Caki2 (cell line): ENCODE data around the gene FOLR2. TPM values are rescaled to one million over a fixed set of nuclear protein-coding genes. Genes with fewer than 3 reads are reported as not detected.
"Not testable (repeated sequence)": the region's sequence is repeated elsewhere in the genome, so short reads cannot be mapped to it uniquely, and the experiment has no call there.

Experiments
- DNase-seq: peaks from one replicate; pipeline ENCODE4 v3.0.0-alpha.2; 2015; ENCODE audit warnings: low read depth
- in situ Hi-C: cut with HindIII; loops from 2 replicates; pipeline ENCODE4 v1.10.0; 2016; ENCODE audit warnings: low sequenced_read_pairs, low pct_unique_long_range_greater_than_20kb, mixed read lengths
- total RNA-seq: library from RNA; depleted of rRNA; stranded (reverse); fragments of >200 nt; shearing (Covaris generic); gene quantifications from 2 replicates; pipeline ENCODE4 v1.2.3, GENCODE V29; 2014; ENCODE audit warnings: low replicate concordance

FOLR2 gene
- total RNA-seq, 1 experiment from 2014 or later, result not detected

DNA sequence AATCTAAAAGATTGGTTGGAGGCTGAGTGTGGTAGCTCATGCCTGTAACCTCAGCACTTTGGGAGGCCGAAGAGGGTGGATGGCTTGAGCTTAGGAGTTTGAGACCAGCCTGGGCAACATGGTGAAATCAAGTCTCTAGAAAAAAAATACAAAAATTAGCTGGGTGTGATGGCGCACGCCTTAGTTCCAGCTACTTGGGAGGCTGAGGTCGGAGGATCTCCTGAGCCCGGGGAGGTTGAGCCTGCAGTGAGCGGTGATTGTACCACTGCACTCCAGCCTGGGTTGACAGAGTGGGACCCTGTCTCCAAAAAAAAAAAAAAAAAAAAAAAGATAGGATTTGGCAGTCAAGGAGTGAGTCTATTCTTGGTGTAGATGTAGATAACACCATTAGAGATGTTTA is 14.0 kb upstream of the FOLR2 start:
- DNase-seq, result no peak
- in situ Hi-C loops, result no loop called here

DNA sequence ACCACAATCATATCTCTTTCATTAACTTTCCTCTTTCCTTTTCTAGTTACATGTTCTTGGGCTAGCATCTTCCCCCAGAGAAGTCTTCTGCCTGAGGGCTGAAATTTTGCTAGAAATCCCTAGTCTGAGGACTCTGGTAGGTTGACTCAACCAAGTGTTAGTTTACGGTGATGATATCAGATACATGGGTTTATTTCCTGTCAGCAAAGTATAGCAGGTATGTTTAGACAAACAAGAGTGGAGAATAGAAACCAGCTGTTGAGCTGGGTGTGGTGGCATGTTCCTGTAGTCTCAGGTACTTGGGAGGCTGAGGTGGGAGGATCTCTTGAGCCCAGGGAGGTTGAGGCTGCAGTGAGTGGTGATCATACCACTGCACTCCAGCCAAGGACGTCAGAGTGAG is 13.4 kb upstream of the FOLR2 start:
- in situ Hi-C loops, result no loop called here
- no peak for DNase-seq

GRCh38 chr11:72204886-72205285 is 11.7 kb upstream of the FOLR2 start:
- in situ Hi-C loops, result no loop called here
- no peak for DNase-seq

GRCh38 chr11:72206794-72207193 is 9.8 kb upstream of the FOLR2 start:
- in situ Hi-C loops, DNase-seq: not testable (repeated sequence)

GRCh38 chr11:72208281-72208680 is 8.3 kb upstream of the FOLR2 start:
- DNase-seq, result no peak
- in situ Hi-C loops, result no loop called here

DNA sequence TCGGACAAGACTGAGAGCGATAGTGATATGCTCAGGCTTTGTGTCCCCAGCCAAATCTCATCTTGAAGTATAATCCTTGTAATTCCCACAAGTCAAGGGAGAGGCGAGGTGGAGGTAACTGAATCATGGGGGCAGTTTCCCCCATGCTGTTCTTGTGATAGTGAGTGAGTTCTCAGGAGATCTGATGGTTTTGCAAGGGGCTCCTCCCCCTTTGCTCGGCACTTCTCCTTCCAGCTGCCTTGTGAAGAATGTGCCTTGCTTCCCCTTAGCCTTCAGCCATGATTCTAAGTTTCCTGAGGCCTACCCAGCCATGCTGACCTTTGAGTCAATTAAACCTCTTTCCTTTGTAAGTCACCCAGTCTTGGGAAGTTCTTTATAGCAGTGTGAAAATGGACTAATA is 7.5 kb upstream of the FOLR2 start:
- DNase-seq, result no peak
- in situ Hi-C loops, result no loop called here

GRCh38 chr11:72217841-72218240 is 1.2 kb downstream of the FOLR2 start:
- in situ Hi-C loops, result no loop called here
- DNase-seq, result no peak

GRCh38 chr11:72218251-72218745 is 1.7 kb downstream of the FOLR2 start:
- in situ Hi-C loops, result no loop called here
- DNase-seq, result no peak

DNA sequence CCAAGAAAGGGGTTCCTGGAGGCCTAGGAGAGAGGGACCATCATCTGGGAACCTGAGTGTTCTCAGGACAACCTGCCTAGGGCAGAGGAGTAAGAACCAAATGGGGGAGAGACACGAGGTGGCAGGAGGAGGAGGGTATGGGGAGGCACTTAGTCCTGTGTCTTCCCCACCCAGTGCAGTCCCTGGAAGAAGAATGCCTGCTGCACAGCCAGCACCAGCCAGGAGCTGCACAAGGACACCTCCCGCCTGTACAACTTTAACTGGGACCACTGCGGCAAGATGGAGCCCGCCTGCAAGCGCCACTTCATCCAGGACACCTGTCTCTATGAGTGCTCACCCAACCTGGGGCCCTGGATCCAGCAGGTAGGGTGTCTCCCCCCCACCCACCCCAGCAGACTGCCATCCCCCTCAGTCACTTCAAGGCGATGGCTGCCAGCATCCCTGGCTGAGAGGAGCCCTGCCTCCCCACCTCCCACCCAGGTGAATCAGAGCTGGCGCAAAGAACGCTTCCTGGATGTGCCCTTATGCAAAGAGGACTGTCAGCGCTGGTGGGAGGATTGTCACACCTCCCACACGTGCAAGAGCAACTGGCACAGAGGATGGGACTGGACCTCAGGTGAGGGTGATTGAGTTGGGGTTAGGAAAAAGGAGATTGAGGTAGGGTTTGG is 4.2 kb downstream of the FOLR2 start:
- in situ Hi-C loops, result no loop called here
- no peak for DNase-seq

GRCh38 chr11:72221386-72222075 is 4.9 kb downstream of the FOLR2 start:
- no peak for DNase-seq
- in situ Hi-C loops, result no loop called here

DNA sequence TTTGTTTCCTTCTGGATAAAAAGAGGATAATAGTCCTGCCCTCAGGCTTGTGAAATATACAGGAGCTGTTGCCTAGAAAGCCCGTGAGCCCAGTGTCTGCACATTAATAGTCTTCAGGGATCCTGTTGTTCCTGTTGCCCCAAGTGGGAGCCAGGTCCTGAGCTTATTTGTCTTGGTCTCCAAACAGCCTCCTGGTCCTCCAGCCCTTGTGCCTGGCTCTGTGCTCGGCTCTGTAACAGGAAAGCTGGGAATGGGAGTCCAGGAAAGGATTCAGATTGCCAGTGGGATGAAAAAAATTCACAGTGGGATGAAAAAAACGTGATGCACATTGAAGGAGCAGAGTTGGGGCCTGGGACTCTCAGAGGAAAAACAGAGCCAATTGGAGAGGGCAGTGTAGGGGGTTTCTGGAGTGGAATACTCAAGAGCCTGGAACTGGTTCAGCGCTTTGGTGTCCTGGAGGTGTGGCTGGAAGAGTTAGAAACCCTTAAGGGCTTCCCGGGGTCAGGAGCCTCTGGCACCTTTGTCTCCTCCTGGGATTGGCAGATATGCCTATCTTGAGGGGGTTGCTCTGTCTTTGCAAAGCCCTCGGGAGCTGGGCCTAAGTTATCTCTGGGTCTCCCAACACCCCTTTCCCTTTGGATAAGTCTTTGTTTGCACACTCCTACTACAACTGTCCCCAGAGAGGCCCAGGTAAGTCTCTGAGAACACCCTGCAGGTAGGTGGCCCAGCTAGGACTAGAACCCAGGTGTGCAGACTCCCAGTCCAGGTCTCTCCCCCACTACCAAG is 5.7 kb downstream of the FOLR2 start:
- no peak for DNase-seq
- in situ Hi-C loops, result no loop called here

DNA sequence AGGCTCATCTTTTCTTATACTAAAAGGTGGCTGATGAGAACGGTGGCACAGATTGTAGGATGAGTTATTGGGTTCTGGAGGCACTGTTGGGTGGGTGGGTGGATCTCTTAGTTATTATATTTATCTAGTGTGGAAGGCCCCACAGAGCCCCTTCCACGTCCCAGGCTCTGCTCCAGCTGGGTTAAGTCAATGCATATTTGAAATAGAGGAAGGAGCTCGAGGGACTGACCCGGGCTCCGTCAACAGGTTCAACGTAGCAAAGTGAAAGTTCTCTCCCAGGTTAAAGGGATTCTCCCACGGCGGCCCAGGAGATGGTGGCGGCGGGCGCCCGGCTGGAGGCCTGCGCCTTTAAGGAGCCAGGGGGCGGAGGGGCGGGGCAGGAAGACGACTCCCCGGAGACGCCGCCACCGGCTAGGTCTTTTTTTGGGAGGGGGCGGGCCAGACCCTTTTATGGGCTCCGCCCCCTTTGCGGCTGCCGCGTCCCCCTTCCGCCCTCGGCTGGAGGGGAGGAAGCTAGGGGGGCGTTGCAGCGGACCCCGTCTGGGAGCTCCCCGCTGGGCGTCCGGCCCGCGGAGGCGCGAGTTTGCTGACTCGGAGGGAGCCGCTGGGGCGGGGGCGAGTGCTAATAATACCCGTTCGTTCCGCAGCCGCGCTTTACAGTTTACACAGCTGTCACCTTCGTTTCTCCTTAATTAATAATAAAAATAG is 6.5 kb downstream of the FOLR2 start:
- in situ Hi-C loops, result no loop called here
- DNase-seq, result peak; percentile 95

DNA sequence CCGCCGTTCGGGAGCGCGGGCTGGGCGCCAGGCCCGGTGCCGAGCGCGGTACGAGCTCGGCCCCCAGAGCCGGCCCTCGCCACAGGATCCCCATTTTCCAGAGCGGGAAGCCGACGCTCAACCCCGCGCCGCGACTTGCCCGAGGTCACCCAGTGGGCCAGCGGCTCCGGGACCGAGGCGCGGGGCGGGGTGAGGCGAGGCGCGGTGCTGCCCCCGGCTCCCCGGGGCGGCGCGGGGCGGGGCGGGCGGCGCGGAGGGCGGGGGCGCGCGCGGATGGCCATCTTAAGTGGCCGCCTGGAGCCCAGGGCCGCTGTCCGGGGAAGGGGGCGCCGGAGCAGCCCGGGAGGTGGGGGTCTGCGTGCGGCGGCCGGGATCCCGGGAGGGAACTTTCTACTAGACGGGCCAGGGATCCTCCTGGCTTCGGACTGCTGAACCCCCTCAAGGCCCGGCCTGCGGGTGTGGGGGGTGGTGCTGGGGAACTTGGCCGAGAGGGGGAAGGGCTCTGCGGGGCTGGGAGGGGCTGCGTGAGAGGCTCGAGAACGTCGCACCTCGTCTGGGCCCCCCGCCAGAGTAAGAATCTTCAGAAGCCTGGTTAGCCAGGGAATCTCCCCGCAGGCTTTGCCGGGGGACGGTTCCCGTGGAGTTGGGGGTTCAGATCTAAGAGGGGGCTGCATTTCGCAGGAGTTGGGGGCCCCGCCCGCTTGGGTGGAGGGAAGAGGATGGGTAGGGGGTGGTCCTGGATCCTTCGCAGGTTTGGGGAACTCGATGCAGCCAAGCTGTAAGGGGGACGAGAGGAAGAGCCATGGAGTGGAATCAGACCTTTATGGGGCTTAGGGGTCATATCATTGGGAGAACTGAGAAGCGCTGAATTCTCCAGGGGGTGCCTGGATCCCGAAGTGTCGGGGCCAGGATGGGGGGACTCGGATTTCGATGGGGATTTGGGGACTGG is 7.3 kb downstream of the FOLR2 start:
- in situ Hi-C loops, result no loop called here
- peak; percentile 70 for DNase-seq

- in situ Hi-C loops, result no loop called here
- DNase-seq, result no peak
Observed at GRCh38 chr11:72224564-72225410, 8.2 kb downstream of the FOLR2 start, which contains the start of gene INPPL1. Gene INPPL1 (plus strand): TSS chr11:72224767. CDS start chr11:72224985, 218 bp downstream.

GRCh38 chr11:72225411-72225951 is 8.9 kb downstream of the FOLR2 start:
- no peak for DNase-seq
- in situ Hi-C loops, result no loop called here

DNA sequence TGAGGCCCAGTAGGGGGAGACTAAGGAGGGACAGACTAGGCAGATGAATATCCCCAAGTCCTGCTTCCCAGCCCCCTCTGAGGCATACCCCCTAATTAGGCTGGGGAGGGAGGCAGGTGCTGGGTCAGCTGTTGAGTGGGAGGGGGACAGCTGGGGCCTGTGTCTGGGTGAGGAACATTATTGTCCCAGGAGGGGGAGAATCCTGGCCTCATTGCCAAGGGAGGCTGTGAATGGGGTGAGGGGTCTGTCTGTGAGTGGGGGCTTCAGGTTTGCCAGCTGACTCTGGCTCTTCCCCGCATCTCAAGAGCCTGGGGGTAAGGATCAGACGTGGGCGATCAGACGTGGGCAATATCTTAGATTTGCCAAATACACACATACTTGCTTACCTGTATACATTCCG is 10.1 kb downstream of the FOLR2 start:
- in situ Hi-C loops, result no loop called here
- DNase-seq, result no peak
